Calu3 (cell line): ENCODE data around the gene TOP3B. TPM values are rescaled to one million over a fixed set of nuclear protein-coding genes. Genes with fewer than 3 reads are reported as not detected.

ENCODE experiments used
- BruUV-seq: library from RNA; stranded (reverse); fragments of 400-500 nt; replicated peaks from 2 replicates; lab custom pipeline; 2021; lab: Mats Ljungman, UMichigan
- CTCF ChIA-PET: fragments of 300-600 bp; sonication (Branson Sonifier 250); formaldehyde crosslinking; loops from one replicate; lab custom pipeline; 2022; ENCODE audit warnings: antibody characterized with exemption; lab: Charles Lee
- DNase-seq: peaks from one replicate; pipeline ENCODE4 v3.0.0; 2022
- H3K27ac Mint-ChIP-seq: one replicate; pipeline ENCODE4 v1.8.0; 2022; ENCODE audit warnings: mixed read lengths; ENCODE audit not compliant: unreplicated experiment
- H3K27me3 Mint-ChIP-seq: one replicate; pipeline ENCODE4 v1.8.0; 2022; ENCODE audit warnings: mixed read lengths; ENCODE audit not compliant: unreplicated experiment
- H3K36me3 Mint-ChIP-seq: one replicate; pipeline ENCODE4 v1.8.0; 2022; ENCODE audit warnings: mild to moderate bottlenecking, moderate library complexity, mixed read lengths; ENCODE audit not compliant: insufficient read depth, unreplicated experiment
- H3K4me1 Mint-ChIP-seq: one replicate; pipeline ENCODE4 v1.8.0; 2022; ENCODE audit warnings: mild to moderate bottlenecking, low read depth, mixed read lengths; ENCODE audit not compliant: unreplicated experiment
- H3K4me3 Mint-ChIP-seq: one replicate; pipeline ENCODE4 v1.8.0; 2022; ENCODE audit warnings: mild to moderate bottlenecking, low read depth, moderate library complexity, mixed read lengths; ENCODE audit not compliant: unreplicated experiment
- H3K9me3 Mint-ChIP-seq: one replicate; pipeline ENCODE4 v1.8.0; 2022; ENCODE audit warnings: low read depth, mixed read lengths; ENCODE audit not compliant: unreplicated experiment
- intact Hi-C: fragments of 100-400 bp; cut with micrococcal nuclease; formaldehyde crosslinking; loops from one replicate; pipeline ENCODE4 v1.10.0; 2022; ENCODE audit not compliant: unreplicated experiment
- total RNA-seq: library from RNA; stranded (reverse); gene quantifications from 2 replicates; pipeline ENCODE4 v1.2.3, GENCODE V29; 2022
- TF ChIP-seq, protein P1 (sequence below): fragments of 200-600 bp; IDR thresholded peaks from one replicate; pipeline ENCODE4 v1.8.0; 2022; ENCODE audit warnings: antibody characterized with exemption; ENCODE audit not compliant: unreplicated experiment

TOP3B gene
- total RNA-seq, 1 experiment from 2014 or later = 45.1 TPM

DNA sequence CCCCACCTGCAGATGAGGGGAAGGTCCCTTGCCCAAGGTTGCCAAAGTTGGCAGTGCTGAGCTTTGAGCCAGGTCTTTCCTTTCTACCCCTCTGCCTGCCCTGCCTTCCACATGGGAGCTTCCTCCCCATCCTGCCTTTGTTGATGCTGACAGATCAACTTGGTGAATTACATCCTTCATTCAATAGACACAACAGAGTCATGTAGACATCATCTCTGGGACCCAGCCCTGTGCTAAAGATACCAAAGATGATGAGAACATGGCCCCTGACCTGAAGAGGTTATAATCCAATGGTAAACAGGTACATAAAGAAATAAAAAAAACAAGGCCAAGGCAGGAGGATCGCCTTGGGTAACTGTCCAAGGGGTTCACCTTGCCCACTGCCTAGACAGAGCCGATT, 72.7 kb downstream of the TOP3B start:
- Mint-ChIP-seq H3K27me3 (no peaks in the 10 kb centered on the region), H3K27ac (no peak overlapping the region), H3K9me3 (no peaks in the 10 kb centered on the region), H3K4me3 (no peak overlapping the region), H3K4me1 (no peaks in the 10 kb centered on the region), H3K36me3 (peaks cover 5% of the 10 kb centered on the region)
- CTCF ChIA-PET = interaction anchor here (0.5 kb wide), 1 partner anchor 32 kb away, joined by 6 read pairs; no protein-coding TSS in a partner anchor
- no peak for DNase-seq
- intact Hi-C loops = no loop called here
- TF ChIP-seq, protein P1, sequence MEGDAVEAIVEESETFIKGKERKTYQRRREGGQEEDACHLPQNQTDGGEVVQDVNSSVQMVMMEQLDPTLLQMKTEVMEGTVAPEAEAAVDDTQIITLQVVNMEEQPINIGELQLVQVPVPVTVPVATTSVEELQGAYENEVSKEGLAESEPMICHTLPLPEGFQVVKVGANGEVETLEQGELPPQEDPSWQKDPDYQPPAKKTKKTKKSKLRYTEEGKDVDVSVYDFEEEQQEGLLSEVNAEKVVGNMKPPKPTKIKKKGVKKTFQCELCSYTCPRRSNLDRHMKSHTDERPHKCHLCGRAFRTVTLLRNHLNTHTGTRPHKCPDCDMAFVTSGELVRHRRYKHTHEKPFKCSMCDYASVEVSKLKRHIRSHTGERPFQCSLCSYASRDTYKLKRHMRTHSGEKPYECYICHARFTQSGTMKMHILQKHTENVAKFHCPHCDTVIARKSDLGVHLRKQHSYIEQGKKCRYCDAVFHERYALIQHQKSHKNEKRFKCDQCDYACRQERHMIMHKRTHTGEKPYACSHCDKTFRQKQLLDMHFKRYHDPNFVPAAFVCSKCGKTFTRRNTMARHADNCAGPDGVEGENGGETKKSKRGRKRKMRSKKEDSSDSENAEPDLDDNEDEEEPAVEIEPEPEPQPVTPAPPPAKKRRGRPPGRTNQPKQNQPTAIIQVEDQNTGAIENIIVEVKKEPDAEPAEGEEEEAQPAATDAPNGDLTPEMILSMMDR = no peak
- BruUV-seq = no TSS peak

DNA sequence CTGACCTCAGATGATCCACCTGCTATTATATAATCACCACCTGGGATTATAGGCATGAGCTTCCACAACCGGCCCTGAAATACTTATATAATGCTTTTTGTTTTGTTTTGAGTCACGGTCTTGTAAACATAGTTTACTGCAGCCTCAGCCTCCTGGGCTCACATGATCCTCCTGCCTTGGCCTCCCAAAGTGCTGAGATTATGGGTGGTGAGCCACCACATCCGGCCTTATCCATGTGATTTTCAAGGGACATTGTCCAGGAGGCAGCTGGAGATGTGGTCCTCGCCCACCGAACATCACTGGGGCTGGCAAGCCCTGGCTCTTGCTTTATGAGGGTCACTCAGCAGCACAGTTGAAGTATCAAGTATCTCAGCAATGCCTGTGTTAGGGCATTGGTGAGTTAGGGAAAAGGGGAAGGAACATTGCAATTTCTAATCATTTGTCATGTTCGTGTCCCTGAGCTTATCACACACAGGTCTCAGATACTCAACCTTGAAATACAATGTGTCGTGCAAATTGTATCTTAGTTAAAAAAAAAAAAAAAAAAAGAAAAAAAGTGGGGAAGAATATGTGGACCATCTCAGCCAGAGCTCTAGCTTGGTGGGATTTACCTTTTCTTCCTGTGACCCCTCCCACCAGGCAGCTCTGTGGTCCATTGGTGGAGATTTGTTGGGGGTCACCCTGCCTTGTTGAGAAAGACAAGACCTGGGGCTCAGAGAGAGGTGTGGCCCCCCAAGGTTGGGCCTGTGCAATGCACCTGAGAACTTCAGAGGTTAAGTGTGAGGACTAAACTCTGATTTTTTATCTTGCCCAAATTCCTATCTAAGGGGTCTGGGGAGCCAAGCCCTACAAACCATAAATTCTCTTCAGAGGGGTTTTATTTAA, 74.7 kb downstream of the TOP3B start:
- CTCF ChIA-PET = no interaction called here
- H3K36me3 Mint-ChIP-seq = peaks cover 5% of the 10 kb centered on the region
- H3K27ac Mint-ChIP-seq = no peak overlapping the region
- DNase-seq = no peak
- H3K4me3 Mint-ChIP-seq = no peak overlapping the region
- BruUV-seq = no TSS peak
- H3K9me3 Mint-ChIP-seq = no peaks in the 10 kb centered on the region
- H3K4me1 Mint-ChIP-seq = no peaks in the 10 kb centered on the region
- TF ChIP-seq, protein P1 = no peak
- H3K27me3 Mint-ChIP-seq = no peaks in the 10 kb centered on the region
- intact Hi-C loops = no loop called here

Other genes with a start within 250 kb of the TOP3B start
- 1.7 and 3.3 TPM in 2 replicates for gene YPEL1, start 247.0 kb downstream of the TOP3B start, total RNA-seq
- 144 and 157 TPM in 2 replicates for gene MAPK1, start 115.1 kb downstream of the TOP3B start, total RNA-seq
- 19.0 and 19.8 TPM in 2 replicates for gene PPM1F, start 29.9 kb downstream of the TOP3B start, total RNA-seq